PC-9 (cell line): ENCODE measurements around the gene ANKDD1B. TPM values are rescaled to one million over a fixed set of nuclear protein-coding genes. Genes with fewer than 3 reads are reported as not detected.

Source experiments
- BruUV-seq: library from RNA; stranded (reverse); fragments of 400-500 nt; replicated peaks from 2 replicates; lab custom pipeline; 2021; lab: Mats Ljungman, UMichigan
- CTCF ChIA-PET: fragments of 300-600 bp; sonication (Branson Sonifier 250); formaldehyde crosslinking; loops from one replicate; lab custom pipeline; 2022; ENCODE audit warnings: antibody characterized with exemption; lab: Charles Lee
- POLR2A ChIA-PET: fragments of 300-600 bp; sonication (Branson Sonifier 250); formaldehyde crosslinking; loops from one replicate; lab custom pipeline; 2022; ENCODE audit warnings: antibody characterized with exemption; ENCODE audit not compliant: unreplicated experiment; lab: Charles Lee
- DNase-seq, 2 experiments: peaks; one replicate each; pipeline versions ENCODE4 v3.0.0 to v3.0.0-alpha.2; 2015 to 2022; ENCODE audit warnings: mixed read lengths in 1 of 2
- H2AFZ ChIP-seq: fragments of 200-600 bp; sonication (generic); 2 replicates; pipeline ENCODE4 v1.8.1; 2017; ENCODE audit warnings: antibody characterized with exemption
- H3F3A ChIP-seq: fragments of 200-600 bp; sonication (generic); 2 replicates; pipeline ENCODE4 v1.8.1; 2017; ENCODE audit warnings: antibody characterized with exemption, mild to moderate bottlenecking, low read depth; ENCODE audit not compliant: insufficient read depth
- H3K27ac ChIP-seq: fragments of 200-600 bp; sonication (generic); 2 replicates; pipeline ENCODE4 v1.6.1; 2016; ENCODE audit warnings: mixed run types
- H3K27me3 ChIP-seq: fragments of 200-600 bp; sonication (generic); 2 replicates; pipeline ENCODE4 v1.6.1; 2016; ENCODE audit warnings: low read depth, mixed run types; ENCODE audit not compliant: insufficient read depth
- H3K36me3 ChIP-seq: fragments of 200-600 bp; sonication (generic); 2 replicates; pipeline ENCODE4 v1.6.1; 2016; ENCODE audit warnings: low read depth, mixed run types
- H3K4me1 ChIP-seq: fragments of 200-600 bp; sonication (generic); replicated peaks from 2 replicates; pipeline ENCODE4 v1.6.1; 2016; ENCODE audit warnings: mixed run types; ENCODE audit not compliant: insufficient read depth
- H3K4me2 ChIP-seq: fragments of 200-600 bp; sonication (generic); 2 replicates; pipeline ENCODE4 v1.6.1; 2017; ENCODE audit warnings: mixed run types
- H3K4me3 ChIP-seq: fragments of 200-600 bp; sonication (generic); 2 replicates; pipeline ENCODE4 v1.6.1; 2016; ENCODE audit warnings: mixed run types
- H3K79me2 ChIP-seq: fragments of 200-600 bp; sonication (generic); 2 replicates; pipeline ENCODE4 v1.6.1; 2017; ENCODE audit warnings: low read depth, mixed run types
- H3K9me2 ChIP-seq: fragments of 200-600 bp; sonication (generic); 2 replicates; pipeline ENCODE4 v1.8.1; 2017; ENCODE audit warnings: mild to moderate bottlenecking; ENCODE audit not compliant: insufficient read depth
- H3K9me3 ChIP-seq: fragments of 200-600 bp; sonication (generic); 2 replicates; pipeline ENCODE4 v1.8.1; 2016; ENCODE audit warnings: low read depth; ENCODE audit not compliant: insufficient read depth
- H4K20me1 ChIP-seq: fragments of 200-600 bp; sonication (generic); 2 replicates; pipeline ENCODE4 v1.8.1; 2017; ENCODE audit not compliant: insufficient read depth
- CTCF ChIP-seq: fragments of 200-600 bp; sonication (generic); conservative IDR thresholded peaks from 2 replicates; pipeline ENCODE4 v1.6.1; 2017; ENCODE audit warnings: mixed run types, antibody characterized with exemption, mild to moderate bottlenecking, moderate library complexity
- EZH2 ChIP-seq: fragments of 200-600 bp; sonication (generic); IDR thresholded peaks from 2 replicates; pipeline ENCODE4 v1.8.0; 2017; ENCODE audit warnings: antibody characterized with exemption, low read depth
- intact Hi-C: fragments of 100-400 bp; cut with micrococcal nuclease; formaldehyde crosslinking; loops from one replicate; pipeline ENCODE4 v1.10.0; 2022; ENCODE audit not compliant: unreplicated experiment
- total RNA-seq: library from RNA; stranded (reverse); gene quantifications from 2 replicates; pipeline ENCODE4 v1.2.3, GENCODE V29; 2021

ANKDD1B gene
- total RNA-seq, 1 experiment from 2014 or later = 0.31 TPM

DNA sequence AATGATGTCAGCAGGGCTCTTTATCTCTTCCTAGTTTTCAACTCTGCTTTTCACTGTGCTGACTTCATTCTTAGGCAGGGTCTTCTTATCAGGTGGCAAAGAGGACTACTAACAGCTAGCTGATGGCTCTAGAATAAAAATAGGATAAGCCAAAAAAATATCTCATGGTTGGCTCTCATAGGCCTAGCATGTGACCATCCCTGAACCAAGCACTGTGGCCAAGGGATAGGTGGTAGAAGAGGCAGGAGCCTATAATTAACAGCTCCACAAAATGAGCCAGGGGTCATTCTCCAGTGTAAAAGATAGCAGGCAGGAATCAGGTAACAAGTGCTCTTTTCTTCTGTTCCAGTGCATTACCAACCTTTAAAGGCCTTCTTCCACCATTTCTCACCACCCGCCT is 21.1 kb downstream of the ANKDD1B start:
- no peaks in the 10 kb centered on the region for H3F3A ChIP-seq
- intact Hi-C loops = no loop called here

DNA sequence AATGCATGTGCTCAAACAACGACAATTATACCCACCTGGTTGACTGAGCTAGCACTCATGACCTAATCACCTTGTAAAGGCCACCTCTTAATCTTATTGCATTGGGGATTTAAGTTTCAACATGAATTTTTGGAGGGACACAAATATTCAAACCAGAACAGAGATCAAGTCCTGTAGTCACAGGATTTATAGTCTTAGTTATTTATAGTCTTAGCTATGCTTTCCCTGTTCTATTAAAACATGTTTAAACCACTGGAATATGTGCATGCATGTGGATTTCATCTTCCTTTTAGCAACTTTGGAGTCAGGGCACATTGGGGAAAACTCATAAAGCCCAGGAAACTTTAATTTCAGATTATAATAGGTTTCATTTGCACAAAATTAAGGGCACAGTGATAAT is 26.7 kb downstream of the ANKDD1B start:
- Histone ChIP-seq H3K36me3 (no peaks in the 10 kb centered on the region), H3K4me1 (peaks cover 20% of the 10 kb centered on the region), H4K20me1 (no peaks in the 10 kb centered on the region), H3K79me2 (no peaks in the 10 kb centered on the region), H3K4me2 (no peak overlapping the region), H3K9me2 (no peaks in the 10 kb centered on the region), H3K27me3 (no peaks in the 10 kb centered on the region), H3K4me3 (no peak overlapping the region), H2AFZ (no peak overlapping the region), H3K9me3 (no peaks in the 10 kb centered on the region), H3F3A (peaks cover 7% of the 10 kb centered on the region; the same call in 1 of the 2 replicates), H3K27ac (no peak overlapping the region)
- DNase-seq = no peak
- intact Hi-C loops = no loop called here
- ChIA-PET CTCF (no interaction called here), POLR2A (no interaction called here)
- no TSS peak for BruUV-seq
- TF ChIP-seq EZH2 (no peak), CTCF (no peak)

More for the DNA sequence above, 21.1 kb downstream of the ANKDD1B start:
- no peak for DNase-seq
- POLR2A ChIA-PET = no interaction called here
- no peak overlapping the region for H2AFZ ChIP-seq
- H4K20me1 ChIP-seq = no peaks in the 10 kb centered on the region
- H3K4me1 ChIP-seq = no peaks in the 10 kb centered on the region
- no peaks in the 10 kb centered on the region for H3K9me2 ChIP-seq
- no peaks in the 10 kb centered on the region for H3K79me2 ChIP-seq
- H3K36me3 ChIP-seq = no peaks in the 10 kb centered on the region
- CTCF ChIA-PET = no interaction called here
- BruUV-seq = no TSS peak
- no peaks in the 10 kb centered on the region for H3K9me3 ChIP-seq
- no peak overlapping the region for H3K27ac ChIP-seq
- no peak for TF ChIP-seq EZH2
- H3K27me3 ChIP-seq = no peaks in the 10 kb centered on the region
- H3K4me3 ChIP-seq = no peak overlapping the region
- no peak overlapping the region for H3K4me2 ChIP-seq

- Histone ChIP-seq H3K36me3 (no peaks in the 10 kb centered on the region), H3K4me3 (no peak overlapping the region), H3K9me2 (no peaks in the 10 kb centered on the region), H3K79me2 (no peaks in the 10 kb centered on the region), H3K27me3 (no peaks in the 10 kb centered on the region), H3K4me1 (peaks cover 20% of the 10 kb centered on the region), H3F3A (peaks cover 7% of the 10 kb centered on the region; the same call in 1 of the 2 replicates), H3K27ac (peak overlapping the region; percentile 60), H4K20me1 (no peaks in the 10 kb centered on the region), H3K9me3 (no peaks in the 10 kb centered on the region), H3K4me2 (peak overlapping the region; percentile 15; the same call in 1 of the 2 replicates), H2AFZ (no peak overlapping the region; the same call in 1 of the 2 replicates)
- DNase-seq = no peak
- TF ChIP-seq EZH2 = no peak
- no peak for TF ChIP-seq CTCF
- no TSS peak for BruUV-seq
- intact Hi-C loops = no loop called here
- ChIA-PET POLR2A (no interaction called here), CTCF (interaction anchor here (0.6 kb wide), 1 partner anchor 1063 kb away, joined by 3 read pairs; no protein-coding TSS in a partner anchor)
Observed at GRCh38 chr5:75639535-75640311, 28.5 kb downstream of the ANKDD1B start.
